ENCODE measurements around the gene ELAVL2. TPM values are rescaled to one million over a fixed set of nuclear protein-coding genes. Genes with fewer than 3 reads are reported as not detected.

ELAVL2 gene
- total and polyA plus RNA-seq, 2 of the 4 experiments (the other 2 are of a cell fraction) = 0.36 TPM; not detected in 1

GRCh38 chr9:23730364-23730763 lies 95.7 kb downstream of the ELAVL2 start:
- no peak overlapping the region for H3K4ac ChIP-seq (ENCODE audit: low read depth, low read length)
- intact Hi-C loops (cut with micrococcal nuclease) = no loop called here

More at GRCh38 chr9:23730364-23730763, 95.7 kb downstream of the ELAVL2 start:
- no peak overlapping the region for H3K4me3 ChIP-seq (ENCODE audit: insufficient read depth, low read depth, low read length)
- no peak overlapping the region for H2AK5ac ChIP-seq (ENCODE audit: low read depth, low read length)
- no peaks in the 10 kb centered on the region for H3K36me3 ChIP-seq (ENCODE audit: control insufficient read depth, insufficient read depth, low read length)
- H4K20me1 ChIP-seq (ENCODE audit: insufficient read depth, low read length) = no peaks in the 10 kb centered on the region
- no peak overlapping the region for H4K91ac ChIP-seq (ENCODE audit: insufficient read depth, low read depth, low read length)
- no peak overlapping the region for H2AK9ac ChIP-seq (replicated peaks; ENCODE audit: low read depth, low read length, poor library complexity)
- H3K4me2 ChIP-seq (ENCODE audit: low read depth, low read length) = no peak overlapping the region
- H3K9ac ChIP-seq (ENCODE audit: low read depth, low read length) = no peak overlapping the region
- ChIA-PET CTCF (no interaction called here), POLR2A (ENCODE audit: unreplicated experiment) (no interaction called here)
- DNase-seq (no peak), ATAC-seq (ENCODE audit: low read depth) (no peak)
- H2BK15ac ChIP-seq (ENCODE audit: low read depth, low read length) = no peak overlapping the region
- no peak overlapping the region for H3K18ac ChIP-seq (ENCODE audit: low read depth, low read length)
- TF ChIP-seq MAZ (IDR thresholded peaks at IDR 0.05; ENCODE audit: borderline replicate concordance, low read depth, low read length) = no peak
- no peak for TF ChIP-seq MAFK (IDR thresholded peaks at IDR 0.05; ENCODE audit: low read depth, low read length)
- WGBS, 2 experiments (ENCODE audit: extremely low coverage in 2 of 2, insufficient read length in 1 of 2) = no CpG with 5 or more reads among the region's 2 CpGs
- H3K79me1 ChIP-seq (ENCODE audit: low read depth in 1 of 2, low read length in 2 of 2) = no peaks in the 10 kb centered on the region
- H2BK120ac ChIP-seq (ENCODE audit: low read depth, low read length) = no peak overlapping the region
- H3K27me3 ChIP-seq (ENCODE audit: control insufficient read depth, insufficient read depth, low read length) = no peaks in the 10 kb centered on the region
- in situ Hi-C loops (cut with MboI; ENCODE audit: low sequenced_read_pairs) = no loop called here
- no peak overlapping the region for H2BK5ac ChIP-seq (ENCODE audit: low read depth, low read length, poor library complexity, severe bottlenecking)
- no TSS peak for BruUV-seq (replicated peaks)
- H4K8ac ChIP-seq (ENCODE audit: low read depth in 2 of 2, low read length in 2 of 2) = no peak overlapping the region
- no peaks in the 10 kb centered on the region for H3K4me1 ChIP-seq (ENCODE audit: control insufficient read depth, insufficient read depth, low read length)
- H3K9me1 ChIP-seq (ENCODE audit: insufficient read depth, low read length) = no peaks in the 10 kb centered on the region
- H3K56ac ChIP-seq (ENCODE audit: extremely low read depth, insufficient read depth, low read length) = no peak overlapping the region
- H4K5ac ChIP-seq (ENCODE audit: low read depth, low read length) = no peak overlapping the region
- no peak overlapping the region for H3K14ac ChIP-seq (replicated peaks; ENCODE audit: low read depth, low read length)
- dilution Hi-C loops (cut with HindIII; ENCODE audit: low sequenced_read_pairs, unreplicated experiment) = no loop called here
- H3K23ac ChIP-seq (ENCODE audit: low read depth, low read length) = no peak overlapping the region
- peaks cover 3% of the 10 kb centered on the region; the same call in 1 of the 2 replicates for H3K9me3 ChIP-seq (ENCODE audit: control insufficient read depth, insufficient read depth, low read length)
- no peak overlapping the region for H2AFZ ChIP-seq (replicated peaks; ENCODE audit: low read length, poor library complexity)
- no peak overlapping the region for H2BK20ac ChIP-seq (ENCODE audit: low read depth, low read length)
- no peak overlapping the region for H3K27ac ChIP-seq (ENCODE audit: insufficient read depth, low read length)
